ENCODE measurements around the gene EHMT2. TPM values are rescaled to one million over a fixed set of nuclear protein-coding genes. Genes with fewer than 3 reads are reported as not detected.
A peak's percentile ranks its signal among the peaks of the same experiment; 100 is the strongest.
"Not testable (repeated sequence)": the region's sequence is repeated elsewhere in the genome, so short reads cannot be mapped to it uniquely, and the experiment has no call there.

The EHMT2 gene
- total RNA-seq, 2 donors from 2014 or later: 113 to 121 TPM

GRCh38 chr6:31915756-31916155, 18.3 kb upstream of the EHMT2 start:
- no peak overlapping the region for H3K4me3 Mint-ChIP-seq
- H3K27me3 ChIP-seq (ENCODE audit: control insufficient read depth, insufficient read depth, low read length, poor library complexity, severe bottlenecking): no peaks in the 10 kb centered on the region
- H3K36me3 ChIP-seq (ENCODE audit: control insufficient read depth, insufficient read depth, low read length): no peaks in the 10 kb centered on the region
- 90% methylated on average over 6 of the region's 6 CpGs for WGBS, 2 experiments (ENCODE audit: insufficient coverage in 1 of 2, insufficient read length in 1 of 2)
- no peaks in the 10 kb centered on the region for H3K4me1 Mint-ChIP-seq
- no peaks in the 10 kb centered on the region for H3K9me3 ChIP-seq (ENCODE audit: control insufficient read depth, low read length)
- no peak for DNase-seq
- no peak overlapping the region for H3K9ac ChIP-seq (ENCODE audit: extremely low read depth, low read length, poor library complexity, severe bottlenecking)
- TF ChIP-seq CTCF (conservative IDR thresholded peaks at IDR 0.05): no peak
- H3K27ac Mint-ChIP-seq: no peak overlapping the region
- no peaks in the 10 kb centered on the region for H3K4me1 ChIP-seq (ENCODE audit: control insufficient read depth, insufficient read depth, low read length)
- no peak overlapping the region for H3K27ac ChIP-seq (ENCODE audit: low read depth, low read length)
- H3K4me3 ChIP-seq (ENCODE audit: low read length): no peak overlapping the region
- no peaks in the 10 kb centered on the region for H3K9me3 Mint-ChIP-seq
- H3K36me3 Mint-ChIP-seq (ENCODE audit: low read depth): no peaks in the 10 kb centered on the region
- H3K27me3 Mint-ChIP-seq (ENCODE audit: insufficient read depth): peaks cover 7% of the 10 kb centered on the region

GRCh38 chr6:31915351-31915750, 17.9 kb upstream of the EHMT2 start:
- Mint-ChIP-seq H3K36me3 (ENCODE audit: low read depth) (no peaks in the 10 kb centered on the region), H3K4me1 (no peaks in the 10 kb centered on the region), H3K9me3 (no peaks in the 10 kb centered on the region), H3K27ac (no peak overlapping the region), H3K27me3 (ENCODE audit: insufficient read depth) (peaks cover 7% of the 10 kb centered on the region), H3K4me3 (no peak overlapping the region)
- TF ChIP-seq CTCF (conservative IDR thresholded peaks at IDR 0.05): peak; percentile 19
- no peak overlapping the region for H3K4me3 ChIP-seq (ENCODE audit: low read length)
- H3K27me3 ChIP-seq (ENCODE audit: control insufficient read depth, insufficient read depth, low read length, poor library complexity, severe bottlenecking): no peaks in the 10 kb centered on the region
- H3K27ac ChIP-seq (ENCODE audit: low read depth, low read length): no peak overlapping the region
- H3K36me3 ChIP-seq (ENCODE audit: control insufficient read depth, insufficient read depth, low read length): no peaks in the 10 kb centered on the region
- H3K9ac ChIP-seq (ENCODE audit: extremely low read depth, low read length, poor library complexity, severe bottlenecking): no peak overlapping the region
- DNase-seq: no peak
- no peaks in the 10 kb centered on the region for H3K4me1 ChIP-seq (ENCODE audit: control insufficient read depth, insufficient read depth, low read length)
- H3K9me3 ChIP-seq (ENCODE audit: control insufficient read depth, low read length): no peaks in the 10 kb centered on the region

GRCh38 chr6:31911826-31912585, 14.5 kb upstream of the EHMT2 start:
- Mint-ChIP-seq H3K27me3 (ENCODE audit: insufficient read depth) (peaks cover 10% of the 10 kb centered on the region), H3K36me3 (ENCODE audit: low read depth) (no peaks in the 10 kb centered on the region), H3K4me1 (no peaks in the 10 kb centered on the region), H3K27ac (no peak overlapping the region), H3K9me3 (no peaks in the 10 kb centered on the region), H3K4me3 (no peak overlapping the region)
- no peak overlapping the region for H3K9ac ChIP-seq (ENCODE audit: extremely low read depth, low read length, poor library complexity, severe bottlenecking)
- 76 to 78% methylated on average over 10 to 11 of the region's 11 CpGs for WGBS, 2 experiments (ENCODE audit: insufficient coverage in 1 of 2, insufficient read length in 1 of 2)
- no peak overlapping the region for H3K4me3 ChIP-seq (ENCODE audit: low read length)
- TF ChIP-seq CTCF (conservative IDR thresholded peaks at IDR 0.05): no peak
- H3K4me1 ChIP-seq (ENCODE audit: control insufficient read depth, insufficient read depth, low read length): no peaks in the 10 kb centered on the region
- H3K9me3 ChIP-seq (ENCODE audit: control insufficient read depth, low read length): no peaks in the 10 kb centered on the region
- no peak overlapping the region for H3K27ac ChIP-seq (ENCODE audit: low read depth, low read length)
- no peak for DNase-seq
- no peaks in the 10 kb centered on the region for H3K27me3 ChIP-seq (ENCODE audit: control insufficient read depth, insufficient read depth, low read length, poor library complexity, severe bottlenecking)
- H3K36me3 ChIP-seq (ENCODE audit: control insufficient read depth, insufficient read depth, low read length): no peaks in the 10 kb centered on the region

- not testable (repeated sequence) for H3K9me3 Mint-ChIP-seq; H3K36me3 Mint-ChIP-seq (ENCODE audit: low read depth)
- WGBS, 2 experiments (ENCODE audit: insufficient coverage in 1 of 2, insufficient read length in 1 of 2): 86 to 89% methylated on average over 6 to 7 of the region's 7 CpGs
Observed at GRCh38 chr6:31909298-31909697, 11.8 kb upstream of the EHMT2 start.

More at GRCh38 chr6:31909298-31909697, 11.8 kb upstream of the EHMT2 start:
- not testable (repeated sequence) for DNase-seq; H3K4me3 ChIP-seq (ENCODE audit: low read length); H3K4me1 ChIP-seq (ENCODE audit: control insufficient read depth, insufficient read depth, low read length); H3K27ac Mint-ChIP-seq; H3K27ac ChIP-seq (ENCODE audit: low read depth, low read length); H3K27me3 Mint-ChIP-seq (ENCODE audit: insufficient read depth); H3K4me1 Mint-ChIP-seq; H3K27me3 ChIP-seq (ENCODE audit: control insufficient read depth, insufficient read depth, low read length, poor library complexity, severe bottlenecking); H3K9me3 ChIP-seq (ENCODE audit: control insufficient read depth, low read length); H3K4me3 Mint-ChIP-seq; H3K36me3 ChIP-seq (ENCODE audit: control insufficient read depth, insufficient read depth, low read length); H3K9ac ChIP-seq (ENCODE audit: extremely low read depth, low read length, poor library complexity, severe bottlenecking)

Data from endodermal cell (in vitro differentiated cells).